ENCODE results near the gene TSHZ1. TPM values are rescaled to one million over a fixed set of nuclear protein-coding genes. Genes with fewer than 3 reads are reported as not detected.
A peak's percentile ranks its signal among the peaks of the same experiment; 100 is the strongest.

TSHZ1 gene
- total and polyA plus RNA-seq, 10 donors, result 4.1 to 26.4 (median 18.2) TPM

GRCh38 chr18:75207310-75208154 is 3.1 kb upstream of the TSHZ1 start:
- peaks cover 0 to 18% (median 0%) of the 10 kb centered on the region in 7 donors for H3K27me3 ChIP-seq (replicated peaks in 1 of 7)
- H3K9me3 ChIP-seq, result no peaks in the 10 kb centered on the region
- H3K27ac ChIP-seq, result peak overlapping the region; percentile 92 to 97 (median 96)
- TF ChIP-seq, protein P1, sequence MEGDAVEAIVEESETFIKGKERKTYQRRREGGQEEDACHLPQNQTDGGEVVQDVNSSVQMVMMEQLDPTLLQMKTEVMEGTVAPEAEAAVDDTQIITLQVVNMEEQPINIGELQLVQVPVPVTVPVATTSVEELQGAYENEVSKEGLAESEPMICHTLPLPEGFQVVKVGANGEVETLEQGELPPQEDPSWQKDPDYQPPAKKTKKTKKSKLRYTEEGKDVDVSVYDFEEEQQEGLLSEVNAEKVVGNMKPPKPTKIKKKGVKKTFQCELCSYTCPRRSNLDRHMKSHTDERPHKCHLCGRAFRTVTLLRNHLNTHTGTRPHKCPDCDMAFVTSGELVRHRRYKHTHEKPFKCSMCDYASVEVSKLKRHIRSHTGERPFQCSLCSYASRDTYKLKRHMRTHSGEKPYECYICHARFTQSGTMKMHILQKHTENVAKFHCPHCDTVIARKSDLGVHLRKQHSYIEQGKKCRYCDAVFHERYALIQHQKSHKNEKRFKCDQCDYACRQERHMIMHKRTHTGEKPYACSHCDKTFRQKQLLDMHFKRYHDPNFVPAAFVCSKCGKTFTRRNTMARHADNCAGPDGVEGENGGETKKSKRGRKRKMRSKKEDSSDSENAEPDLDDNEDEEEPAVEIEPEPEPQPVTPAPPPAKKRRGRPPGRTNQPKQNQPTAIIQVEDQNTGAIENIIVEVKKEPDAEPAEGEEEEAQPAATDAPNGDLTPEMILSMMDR (IDR thresholded peaks at IDR 0.05 in 8 of 11, conservative IDR thresholded peaks at IDR 0.05 in 3 of 11), result peak in 1 of 11 experiments; percentile 4
- no peak for TF ChIP-seq POLR2AphosphoS5 (IDR thresholded peaks at IDR 0.05)
- TF ChIP-seq POLR2A (IDR thresholded peaks at IDR 0.05), result no peak
- 13 to 20% (median 19%) methylated on average over 26 of the region's 26 CpGs for WGBS, 5 donors
- no peaks in the 10 kb centered on the region for H3K36me3 ChIP-seq
- peaks cover 31 to 78% (median 63%) of the 10 kb centered on the region in 6 donors for H3K4me1 ChIP-seq
- no peak for DNase-seq
- intact Hi-C loops (cut with DNase I; ENCODE audit: low total_unique reads), result no loop called here
- peak overlapping the region; percentile 84 to 99 (median 92) for H3K4me3 ChIP-seq

- intact Hi-C loops (cut with DNase I; ENCODE audit: low total_unique reads), result no loop called here
- H3K4me3 ChIP-seq, result peak overlapping the region; percentile 84 to 99 (median 92)
- WGBS, 5 donors, result 0% methylated on average over 32 to 65 of the region's 65 CpGs
- DNase-seq, result peak; percentile 89
- H3K9me3 ChIP-seq, result no peaks in the 10 kb centered on the region
- H3K36me3 ChIP-seq, result no peaks in the 10 kb centered on the region
- peaks cover 0 to 18% (median 0%) of the 10 kb centered on the region in 7 donors for H3K27me3 ChIP-seq (replicated peaks in 1 of 7)
- peaks cover 36 to 78% (median 68%) of the 10 kb centered on the region in 6 donors for H3K4me1 ChIP-seq
- TF ChIP-seq POLR2AphosphoS5 (IDR thresholded peaks at IDR 0.05), result peak in 2 of 3 donors; percentile 63 to 74
- TF ChIP-seq, protein P1 (IDR thresholded peaks at IDR 0.05 in 8 of 11, conservative IDR thresholded peaks at IDR 0.05 in 3 of 11), result peak in 1 of 11 experiments; percentile 11
- no peak for TF ChIP-seq POLR2A (IDR thresholded peaks at IDR 0.05)
- H3K27ac ChIP-seq, result peak overlapping the region; percentile 92 to 97 (median 96)
These were observed 2.3 kb upstream of the TSHZ1 start for GRCh38 chr18:75208155-75208835.

GRCh38 chr18:75208836-75209128 is 1.8 kb upstream of the TSHZ1 start:
- TF ChIP-seq, protein P1 (IDR thresholded peaks at IDR 0.05 in 8 of 11, conservative IDR thresholded peaks at IDR 0.05 in 3 of 11), result no peak
- TF ChIP-seq POLR2A (IDR thresholded peaks at IDR 0.05), result no peak
- no peak for TF ChIP-seq POLR2AphosphoS5 (IDR thresholded peaks at IDR 0.05)
- H3K4me1 ChIP-seq, result peaks cover 35 to 78% (median 70%) of the 10 kb centered on the region in 6 donors
- WGBS, 5 donors, result 0 to 2% (median 0%) methylated on average over 8 to 34 of the region's 34 CpGs
- H3K27me3 ChIP-seq (replicated peaks in 1 of 7), result peaks cover 0 to 18% (median 0%) of the 10 kb centered on the region in 7 donors
- no peaks in the 10 kb centered on the region for H3K36me3 ChIP-seq
- intact Hi-C loops (cut with DNase I; ENCODE audit: low total_unique reads), result no loop called here
- peak overlapping the region; percentile 84 to 99 (median 92) for H3K4me3 ChIP-seq
- peak overlapping the region; percentile 92 to 97 (median 96) for H3K27ac ChIP-seq
- H3K9me3 ChIP-seq, result no peaks in the 10 kb centered on the region
- DNase-seq, result peak; percentile 92

Data from spleen (tissue), 11 donors.